Mesothelial cell of epicardium (in vitro differentiated cells): Measurements from ENCODE around the gene NXPH1. TPM values are rescaled to one million over a fixed set of nuclear protein-coding genes. Genes with fewer than 3 reads are reported as not detected.

Experiments used
- DNase-seq, 2 experiments: peaks; one replicate each; pipeline ENCODE4 v3.0.0; 2021; ENCODE audit warnings: low spot score in 2 of 2; ENCODE audit not compliant: unreplicated experiment in 2 of 2
- H3K27ac Mint-ChIP-seq: 2 replicates; pipeline ENCODE4 v1.8.0; 2021; ENCODE audit warnings: mixed read lengths
- H3K27me3 Mint-ChIP-seq: 2 replicates; pipeline ENCODE4 v1.8.0; 2021; ENCODE audit warnings: low read depth, mixed read lengths
- H3K36me3 Mint-ChIP-seq: 2 replicates; pipeline ENCODE4 v1.8.0; 2021; ENCODE audit warnings: mixed read lengths
- H3K4me1 Mint-ChIP-seq: 2 replicates; pipeline ENCODE4 v1.8.0; 2021; ENCODE audit warnings: mixed read lengths
- H3K4me3 Mint-ChIP-seq: 2 replicates; pipeline ENCODE4 v1.8.0; 2021; ENCODE audit warnings: mild to moderate bottlenecking, moderate library complexity, mixed read lengths
- H3K9me3 Mint-ChIP-seq: 2 replicates; pipeline ENCODE4 v1.8.0; 2021; ENCODE audit warnings: mixed read lengths
- CTCF ChIP-seq: fragments of 200-600 bp; sonication (generic); IDR thresholded peaks from one replicate; pipeline ENCODE4 v1.5.0; 2021; ENCODE audit warnings: antibody characterized with exemption; ENCODE audit not compliant: unreplicated experiment
- total RNA-seq: library from RNA; stranded (reverse); gene quantifications from 3 replicates; pipeline ENCODE4 v1.2.1, GENCODE V29; 2021

NXPH1 gene
- total RNA-seq, 1 donor from 2014 or later, result not detected

- peaks cover 45% of the 10 kb centered on the region for H3K27me3 Mint-ChIP-seq
- H3K4me3 Mint-ChIP-seq, result no peak overlapping the region
- H3K27ac Mint-ChIP-seq, result no peak overlapping the region
- TF ChIP-seq CTCF, result no peak
- H3K4me1 Mint-ChIP-seq, result no peaks in the 10 kb centered on the region
- DNase-seq, result no peak
- no peaks in the 10 kb centered on the region for H3K36me3 Mint-ChIP-seq
- no peaks in the 10 kb centered on the region for H3K9me3 Mint-ChIP-seq
Measured at GRCh38 chr7:8564281-8564680, 130.9 kb downstream of the NXPH1 start.

GRCh38 chr7:8566016-8566415 is 132.6 kb downstream of the NXPH1 start:
- DNase-seq, result no peak
- no peaks in the 10 kb centered on the region for H3K36me3 Mint-ChIP-seq

GRCh38 chr7:8567626-8568025 is 134.2 kb downstream of the NXPH1 start:
- Mint-ChIP-seq H3K4me1 (no peaks in the 10 kb centered on the region), H3K36me3 (no peaks in the 10 kb centered on the region), H3K27ac (no peak overlapping the region), H3K27me3 (peaks cover 44% of the 10 kb centered on the region), H3K9me3 (no peaks in the 10 kb centered on the region), H3K4me3 (no peak overlapping the region)
- DNase-seq, result no peak
- no peak for TF ChIP-seq CTCF

More at GRCh38 chr7:8566016-8566415, 132.6 kb downstream of the NXPH1 start:
- Mint-ChIP-seq H3K4me1 (no peaks in the 10 kb centered on the region), H3K27me3 (peaks cover 50% of the 10 kb centered on the region), H3K9me3 (no peaks in the 10 kb centered on the region), H3K4me3 (no peak overlapping the region), H3K27ac (no peak overlapping the region)
- no peak for TF ChIP-seq CTCF

- TF ChIP-seq CTCF, result no peak
- no peak for DNase-seq
- Mint-ChIP-seq H3K9me3 (no peaks in the 10 kb centered on the region), H3K36me3 (no peaks in the 10 kb centered on the region), H3K4me3 (no peak overlapping the region), H3K4me1 (no peaks in the 10 kb centered on the region), H3K27me3 (peaks cover 18% of the 10 kb centered on the region), H3K27ac (no peak overlapping the region)
Measured at GRCh38 chr7:8579661-8580194, 146.3 kb downstream of the NXPH1 start.

GRCh38 chr7:8581842-8582241 is 148.4 kb downstream of the NXPH1 start:
- no peak for TF ChIP-seq CTCF
- no peaks in the 10 kb centered on the region for H3K36me3 Mint-ChIP-seq
- H3K9me3 Mint-ChIP-seq, result no peaks in the 10 kb centered on the region
- H3K27ac Mint-ChIP-seq, result no peak overlapping the region
- H3K27me3 Mint-ChIP-seq, result peaks cover 18% of the 10 kb centered on the region
- no peak overlapping the region for H3K4me3 Mint-ChIP-seq
- H3K4me1 Mint-ChIP-seq, result no peaks in the 10 kb centered on the region
- no peak for DNase-seq

GRCh38 chr7:8582728-8583127 is 149.3 kb downstream of the NXPH1 start:
- no peak for TF ChIP-seq CTCF
- no peaks in the 10 kb centered on the region for H3K9me3 Mint-ChIP-seq
- no peaks in the 10 kb centered on the region for H3K36me3 Mint-ChIP-seq
- H3K27ac Mint-ChIP-seq, result no peak overlapping the region
- DNase-seq, result no peak
- peaks cover 18% of the 10 kb centered on the region for H3K27me3 Mint-ChIP-seq
- H3K4me3 Mint-ChIP-seq, result no peak overlapping the region
- no peaks in the 10 kb centered on the region for H3K4me1 Mint-ChIP-seq
